ENCODE results near the gene WDCP.

Gene WDCP

DNA sequence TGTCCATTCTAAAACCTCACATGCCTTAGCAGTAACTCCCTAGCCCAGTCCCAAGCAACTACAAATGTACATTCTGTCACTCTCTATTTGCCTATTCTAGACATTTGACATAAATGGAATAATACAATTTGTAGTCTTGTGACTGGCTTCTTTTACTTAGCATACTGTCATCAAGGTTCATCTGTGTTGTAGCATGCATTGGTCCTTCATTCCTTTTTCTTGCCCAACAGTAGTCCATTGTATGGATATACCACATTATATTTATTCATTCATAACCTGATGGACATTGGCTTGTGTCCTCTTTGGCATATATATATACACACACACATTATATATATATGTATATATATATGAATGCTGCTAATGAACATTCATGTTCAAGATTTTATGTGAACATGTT, 39.5 kb downstream of the WDCP start:
- TF ChIP-seq TAF1 (IDR thresholded peaks at IDR 0.05; ENCODE audit: low read depth) (no peak), CEBPB (IDR thresholded peaks at IDR 0.05) (no peak), YY1 (IDR thresholded peaks at IDR 0.05; ENCODE audit: low read depth) (no peak), EGR1 (IDR thresholded peaks at IDR 0.05) (no peak), TCF12 (IDR thresholded peaks at IDR 0.05; ENCODE audit: low read depth) (no peak), EP300 (IDR thresholded peaks at IDR 0.05; ENCODE audit: borderline replicate concordance) (no peak), RAD21 (IDR thresholded peaks at IDR 0.05; ENCODE audit: low read depth) (no peak), TEAD4 (IDR thresholded peaks at IDR 0.05) (no peak), ZBTB7A (IDR thresholded peaks at IDR 0.05; ENCODE audit: low read depth) (no peak), FOXM1 (IDR thresholded peaks at IDR 0.05; ENCODE audit: borderline replicate concordance, low read depth) (no peak), CREB1 (IDR thresholded peaks at IDR 0.05; ENCODE audit: low read depth) (no peak), NFIC (IDR thresholded peaks at IDR 0.05) (no peak)
- TF ChIP-seq, protein P1, sequence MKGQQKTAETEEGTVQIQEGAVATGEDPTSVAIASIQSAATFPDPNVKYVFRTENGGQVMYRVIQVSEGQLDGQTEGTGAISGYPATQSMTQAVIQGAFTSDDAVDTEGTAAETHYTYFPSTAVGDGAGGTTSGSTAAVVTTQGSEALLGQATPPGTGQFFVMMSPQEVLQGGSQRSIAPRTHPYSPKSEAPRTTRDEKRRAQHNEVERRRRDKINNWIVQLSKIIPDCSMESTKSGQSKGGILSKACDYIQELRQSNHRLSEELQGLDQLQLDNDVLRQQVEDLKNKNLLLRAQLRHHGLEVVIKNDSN (IDR thresholded peaks at IDR 0.05), result no peak
- TF ChIP-seq, protein P2, sequence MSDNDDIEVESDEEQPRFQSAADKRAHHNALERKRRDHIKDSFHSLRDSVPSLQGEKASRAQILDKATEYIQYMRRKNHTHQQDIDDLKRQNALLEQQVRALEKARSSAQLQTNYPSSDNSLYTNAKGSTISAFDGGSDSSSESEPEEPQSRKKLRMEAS (IDR thresholded peaks at IDR 0.05), result no peak
- TF ChIP-seq, protein P3, sequence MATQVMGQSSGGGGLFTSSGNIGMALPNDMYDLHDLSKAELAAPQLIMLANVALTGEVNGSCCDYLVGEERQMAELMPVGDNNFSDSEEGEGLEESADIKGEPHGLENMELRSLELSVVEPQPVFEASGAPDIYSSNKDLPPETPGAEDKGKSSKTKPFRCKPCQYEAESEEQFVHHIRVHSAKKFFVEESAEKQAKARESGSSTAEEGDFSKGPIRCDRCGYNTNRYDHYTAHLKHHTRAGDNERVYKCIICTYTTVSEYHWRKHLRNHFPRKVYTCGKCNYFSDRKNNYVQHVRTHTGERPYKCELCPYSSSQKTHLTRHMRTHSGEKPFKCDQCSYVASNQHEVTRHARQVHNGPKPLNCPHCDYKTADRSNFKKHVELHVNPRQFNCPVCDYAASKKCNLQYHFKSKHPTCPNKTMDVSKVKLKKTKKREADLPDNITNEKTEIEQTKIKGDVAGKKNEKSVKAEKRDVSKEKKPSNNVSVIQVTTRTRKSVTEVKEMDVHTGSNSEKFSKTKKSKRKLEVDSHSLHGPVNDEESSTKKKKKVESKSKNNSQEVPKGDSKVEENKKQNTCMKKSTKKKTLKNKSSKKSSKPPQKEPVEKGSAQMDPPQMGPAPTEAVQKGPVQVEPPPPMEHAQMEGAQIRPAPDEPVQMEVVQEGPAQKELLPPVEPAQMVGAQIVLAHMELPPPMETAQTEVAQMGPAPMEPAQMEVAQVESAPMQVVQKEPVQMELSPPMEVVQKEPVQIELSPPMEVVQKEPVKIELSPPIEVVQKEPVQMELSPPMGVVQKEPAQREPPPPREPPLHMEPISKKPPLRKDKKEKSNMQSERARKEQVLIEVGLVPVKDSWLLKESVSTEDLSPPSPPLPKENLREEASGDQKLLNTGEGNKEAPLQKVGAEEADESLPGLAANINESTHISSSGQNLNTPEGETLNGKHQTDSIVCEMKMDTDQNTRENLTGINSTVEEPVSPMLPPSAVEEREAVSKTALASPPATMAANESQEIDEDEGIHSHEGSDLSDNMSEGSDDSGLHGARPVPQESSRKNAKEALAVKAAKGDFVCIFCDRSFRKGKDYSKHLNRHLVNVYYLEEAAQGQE (IDR thresholded peaks at IDR 0.05; ENCODE audit: low read depth), result no peak

DNA sequence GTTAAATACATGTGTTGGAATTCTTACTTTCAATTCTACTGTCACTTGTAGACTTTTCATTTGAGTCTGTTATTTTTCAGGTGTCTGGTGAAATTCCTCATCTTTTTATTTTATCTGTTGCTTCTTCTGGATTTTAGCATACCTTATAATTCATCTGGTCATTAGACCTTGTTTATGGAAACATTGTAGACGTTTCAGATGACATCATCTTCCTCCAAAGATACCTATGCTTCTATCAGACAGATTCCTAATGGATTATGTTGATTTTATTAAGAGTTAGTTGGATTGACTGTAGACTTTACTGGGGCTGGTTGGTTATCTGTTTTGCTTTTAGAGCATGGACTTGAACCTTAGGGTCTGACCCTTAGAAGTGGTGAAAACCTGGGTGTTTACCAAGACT, 52.6 kb downstream of the WDCP start:
- TF ChIP-seq, protein P1 (IDR thresholded peaks at IDR 0.05), result no peak
- TF ChIP-seq NFIC (IDR thresholded peaks at IDR 0.05), result no peak
- TF ChIP-seq TEAD4 (IDR thresholded peaks at IDR 0.05), result no peak
- no peak for TF ChIP-seq TCF12 (IDR thresholded peaks at IDR 0.05; ENCODE audit: low read depth)
- TF ChIP-seq EP300 (IDR thresholded peaks at IDR 0.05; ENCODE audit: borderline replicate concordance), result no peak
- no peak for TF ChIP-seq YY1 (IDR thresholded peaks at IDR 0.05; ENCODE audit: low read depth)
- TF ChIP-seq CEBPB (IDR thresholded peaks at IDR 0.05), result no peak
- no peak for TF ChIP-seq RAD21 (IDR thresholded peaks at IDR 0.05; ENCODE audit: low read depth)
- TF ChIP-seq, protein P3 (IDR thresholded peaks at IDR 0.05; ENCODE audit: low read depth), result no peak
- TF ChIP-seq, protein P2 (IDR thresholded peaks at IDR 0.05), result no peak
- TF ChIP-seq EGR1 (IDR thresholded peaks at IDR 0.05), result no peak
- TF ChIP-seq TAF1 (IDR thresholded peaks at IDR 0.05; ENCODE audit: low read depth), result no peak
- no peak for TF ChIP-seq ZBTB7A (IDR thresholded peaks at IDR 0.05; ENCODE audit: low read depth)

DNA sequence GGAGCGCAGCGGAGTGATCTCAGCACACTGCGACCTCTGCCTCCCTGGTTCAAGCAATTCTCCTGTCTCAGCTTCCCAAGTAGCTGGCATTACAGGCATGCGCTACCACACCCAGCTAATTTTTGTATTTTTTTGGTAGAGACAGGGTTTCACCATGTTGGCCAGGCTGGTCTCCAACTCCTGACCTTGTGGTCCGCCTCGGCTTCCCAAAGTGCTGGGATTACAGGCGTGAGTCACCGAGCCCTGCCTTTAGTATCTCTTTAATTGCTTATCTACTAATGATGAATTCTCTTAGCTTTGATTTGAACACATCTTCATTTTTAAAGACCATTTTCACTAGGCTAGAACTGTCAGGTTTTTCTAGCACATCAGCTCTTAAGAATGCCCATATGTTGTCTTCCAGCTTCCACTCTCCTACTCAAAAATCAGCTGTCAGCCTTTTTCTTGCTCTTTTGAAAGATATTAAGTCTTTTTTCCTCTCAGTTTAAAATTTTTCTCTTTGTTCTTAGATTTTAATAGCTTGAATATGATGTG, 53.4 kb downstream of the WDCP start:
- TF ChIP-seq CREB1 (IDR thresholded peaks at IDR 0.05; ENCODE audit: low read depth) (no peak), CEBPB (IDR thresholded peaks at IDR 0.05) (no peak), EP300 (IDR thresholded peaks at IDR 0.05; ENCODE audit: borderline replicate concordance) (no peak), TEAD4 (IDR thresholded peaks at IDR 0.05) (no peak), YY1 (IDR thresholded peaks at IDR 0.05; ENCODE audit: low read depth) (no peak), TCF12 (IDR thresholded peaks at IDR 0.05; ENCODE audit: low read depth) (no peak), EGR1 (IDR thresholded peaks at IDR 0.05) (no peak), RAD21 (IDR thresholded peaks at IDR 0.05; ENCODE audit: low read depth) (no peak), NFIC (IDR thresholded peaks at IDR 0.05) (no peak), TAF1 (IDR thresholded peaks at IDR 0.05; ENCODE audit: low read depth) (no peak), FOXM1 (IDR thresholded peaks at IDR 0.05; ENCODE audit: borderline replicate concordance, low read depth) (no peak), ZBTB7A (IDR thresholded peaks at IDR 0.05; ENCODE audit: low read depth) (no peak)
- TF ChIP-seq, protein P3 (IDR thresholded peaks at IDR 0.05; ENCODE audit: low read depth), result no peak
- TF ChIP-seq, protein P2 (IDR thresholded peaks at IDR 0.05), result no peak
- TF ChIP-seq, protein P1 (IDR thresholded peaks at IDR 0.05), result no peak

Data from Ishikawa (cell line).